ENCODE data around the gene BOD1L1. TPM values are rescaled to one million over a fixed set of nuclear protein-coding genes. Genes with fewer than 3 reads are reported as not detected.

BOD1L1 gene
- polyA plus RNA-seq, 1 donor from 2014 or later: 43.3 TPM

DNA sequence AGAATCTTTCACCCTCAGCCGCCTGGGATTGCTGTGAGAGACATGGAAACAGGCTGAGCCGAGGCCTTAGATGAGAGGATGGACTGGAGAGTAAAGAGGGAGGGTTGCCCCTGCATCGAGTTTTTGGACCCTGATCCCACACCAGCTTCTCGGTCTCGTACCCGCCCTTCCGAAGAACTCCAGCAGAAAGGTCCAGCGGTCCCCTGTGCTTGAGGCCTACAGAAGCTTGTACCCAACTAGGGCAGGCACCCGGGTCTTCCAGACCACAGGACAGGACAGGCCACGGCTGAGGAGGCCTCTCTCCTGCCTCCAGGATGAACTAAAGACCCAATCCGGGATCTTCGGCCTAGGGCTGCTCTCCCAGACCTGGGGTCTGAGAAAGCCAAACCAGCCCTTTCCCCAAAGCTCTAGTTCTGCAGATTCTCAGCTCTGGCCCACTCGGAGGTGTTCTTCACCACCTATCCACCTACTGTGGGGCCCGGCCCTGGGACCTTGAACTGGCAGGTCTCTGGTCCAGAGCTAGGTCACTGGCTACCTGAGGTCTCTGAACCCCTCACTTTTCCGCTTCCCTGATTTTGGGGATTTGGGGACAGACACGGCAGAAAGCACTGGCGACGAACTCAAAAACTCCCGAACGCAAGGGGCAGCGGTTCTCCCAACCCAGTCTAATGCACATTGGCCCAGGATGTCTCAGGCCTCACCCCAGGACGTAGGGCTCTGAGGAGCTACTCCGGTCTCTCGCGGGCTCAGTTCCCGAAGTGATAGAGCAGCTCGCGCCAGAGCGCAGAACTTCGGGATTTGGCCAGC is 84.3 kb downstream of the BOD1L1 start:
- TF ChIP-seq, protein P1, sequence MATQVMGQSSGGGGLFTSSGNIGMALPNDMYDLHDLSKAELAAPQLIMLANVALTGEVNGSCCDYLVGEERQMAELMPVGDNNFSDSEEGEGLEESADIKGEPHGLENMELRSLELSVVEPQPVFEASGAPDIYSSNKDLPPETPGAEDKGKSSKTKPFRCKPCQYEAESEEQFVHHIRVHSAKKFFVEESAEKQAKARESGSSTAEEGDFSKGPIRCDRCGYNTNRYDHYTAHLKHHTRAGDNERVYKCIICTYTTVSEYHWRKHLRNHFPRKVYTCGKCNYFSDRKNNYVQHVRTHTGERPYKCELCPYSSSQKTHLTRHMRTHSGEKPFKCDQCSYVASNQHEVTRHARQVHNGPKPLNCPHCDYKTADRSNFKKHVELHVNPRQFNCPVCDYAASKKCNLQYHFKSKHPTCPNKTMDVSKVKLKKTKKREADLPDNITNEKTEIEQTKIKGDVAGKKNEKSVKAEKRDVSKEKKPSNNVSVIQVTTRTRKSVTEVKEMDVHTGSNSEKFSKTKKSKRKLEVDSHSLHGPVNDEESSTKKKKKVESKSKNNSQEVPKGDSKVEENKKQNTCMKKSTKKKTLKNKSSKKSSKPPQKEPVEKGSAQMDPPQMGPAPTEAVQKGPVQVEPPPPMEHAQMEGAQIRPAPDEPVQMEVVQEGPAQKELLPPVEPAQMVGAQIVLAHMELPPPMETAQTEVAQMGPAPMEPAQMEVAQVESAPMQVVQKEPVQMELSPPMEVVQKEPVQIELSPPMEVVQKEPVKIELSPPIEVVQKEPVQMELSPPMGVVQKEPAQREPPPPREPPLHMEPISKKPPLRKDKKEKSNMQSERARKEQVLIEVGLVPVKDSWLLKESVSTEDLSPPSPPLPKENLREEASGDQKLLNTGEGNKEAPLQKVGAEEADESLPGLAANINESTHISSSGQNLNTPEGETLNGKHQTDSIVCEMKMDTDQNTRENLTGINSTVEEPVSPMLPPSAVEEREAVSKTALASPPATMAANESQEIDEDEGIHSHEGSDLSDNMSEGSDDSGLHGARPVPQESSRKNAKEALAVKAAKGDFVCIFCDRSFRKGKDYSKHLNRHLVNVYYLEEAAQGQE (IDR thresholded peaks at IDR 0.05; ENCODE audit: borderline replicate concordance): no peak
- no peak for TF ChIP-seq POLR2AphosphoS5 (IDR thresholded peaks at IDR 0.05)
- TF ChIP-seq, protein P2, sequence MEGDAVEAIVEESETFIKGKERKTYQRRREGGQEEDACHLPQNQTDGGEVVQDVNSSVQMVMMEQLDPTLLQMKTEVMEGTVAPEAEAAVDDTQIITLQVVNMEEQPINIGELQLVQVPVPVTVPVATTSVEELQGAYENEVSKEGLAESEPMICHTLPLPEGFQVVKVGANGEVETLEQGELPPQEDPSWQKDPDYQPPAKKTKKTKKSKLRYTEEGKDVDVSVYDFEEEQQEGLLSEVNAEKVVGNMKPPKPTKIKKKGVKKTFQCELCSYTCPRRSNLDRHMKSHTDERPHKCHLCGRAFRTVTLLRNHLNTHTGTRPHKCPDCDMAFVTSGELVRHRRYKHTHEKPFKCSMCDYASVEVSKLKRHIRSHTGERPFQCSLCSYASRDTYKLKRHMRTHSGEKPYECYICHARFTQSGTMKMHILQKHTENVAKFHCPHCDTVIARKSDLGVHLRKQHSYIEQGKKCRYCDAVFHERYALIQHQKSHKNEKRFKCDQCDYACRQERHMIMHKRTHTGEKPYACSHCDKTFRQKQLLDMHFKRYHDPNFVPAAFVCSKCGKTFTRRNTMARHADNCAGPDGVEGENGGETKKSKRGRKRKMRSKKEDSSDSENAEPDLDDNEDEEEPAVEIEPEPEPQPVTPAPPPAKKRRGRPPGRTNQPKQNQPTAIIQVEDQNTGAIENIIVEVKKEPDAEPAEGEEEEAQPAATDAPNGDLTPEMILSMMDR (IDR thresholded peaks at IDR 0.05; ENCODE audit: poor library complexity, severe bottlenecking): no peak
- TF ChIP-seq EP300 (conservative IDR thresholded peaks at IDR 0.05; ENCODE audit: poor library complexity, severe bottlenecking): no peak
- TF ChIP-seq MXI1 (conservative IDR thresholded peaks at IDR 0.05; ENCODE audit: poor library complexity, severe bottlenecking): no peak
- no peak for TF ChIP-seq RAD21 (conservative IDR thresholded peaks at IDR 0.05)
- no peak for TF ChIP-seq TAF1 (IDR thresholded peaks at IDR 0.05; ENCODE audit: low read depth)
- no peak for TF ChIP-seq EZH2 (IDR thresholded peaks at IDR 0.05; ENCODE audit: borderline replicate concordance, insufficient read depth, low read length, poor library complexity, severe bottlenecking)
- TF ChIP-seq SMC3 (conservative IDR thresholded peaks at IDR 0.05; ENCODE audit: poor library complexity): no peak
- H3K9ac ChIP-seq (ENCODE audit: low read length): no peak overlapping the region
- H3K27ac ChIP-seq (ENCODE audit: low read length): no peak overlapping the region
- no peaks in the 10 kb centered on the region for H3K9me2 ChIP-seq (ENCODE audit: insufficient read depth, low read length)
- peak overlapping the region; percentile 58 for H3K4me3 ChIP-seq (ENCODE audit: low read length)
- no peaks in the 10 kb centered on the region for H3K36me3 ChIP-seq (ENCODE audit: insufficient read depth, low read length)
- peaks cover 100% of the 10 kb centered on the region for H3K27me3 ChIP-seq (ENCODE audit: insufficient read depth, low read depth, low read length)
- no peak overlapping the region for H3K4me2 ChIP-seq (ENCODE audit: low read length)
- H3F3A ChIP-seq (ENCODE audit: insufficient read depth, low read length, poor library complexity, severe bottlenecking): no peaks in the 10 kb centered on the region
- H3K9me3 ChIP-seq (ENCODE audit: low read length): peaks cover 4% of the 10 kb centered on the region
- no peaks in the 10 kb centered on the region for H3K79me2 ChIP-seq (replicated peaks; ENCODE audit: insufficient read depth, low read length)
- H2AFZ ChIP-seq (ENCODE audit: low read depth, low read length): no peak overlapping the region
- H4K20me1 ChIP-seq (ENCODE audit: insufficient read depth): no peaks in the 10 kb centered on the region

DNA sequence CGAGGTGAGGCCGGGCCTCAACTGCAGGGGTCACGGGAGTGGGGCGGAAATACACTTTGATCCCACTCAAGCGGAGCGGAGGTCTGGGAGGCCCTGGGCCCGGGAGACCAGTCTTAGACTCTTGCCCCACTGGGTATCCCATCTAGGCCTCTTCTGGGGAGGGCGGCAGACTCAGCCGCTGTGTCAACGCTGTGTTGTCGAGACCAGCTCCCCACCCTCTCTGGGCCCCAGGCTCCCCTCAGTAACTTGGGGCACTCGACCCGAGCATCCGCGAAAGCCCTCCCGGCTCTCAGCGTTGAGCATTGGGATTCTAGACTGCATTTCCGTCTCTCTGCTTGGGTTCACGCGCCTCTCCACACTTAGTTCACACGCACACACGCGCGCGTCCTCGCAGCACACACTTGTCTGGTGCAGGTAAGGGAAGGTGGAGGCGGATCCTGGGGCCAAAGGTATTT is 84.9 kb downstream of the BOD1L1 start:
- peak overlapping the region; percentile 64 for H3K4me3 ChIP-seq (ENCODE audit: low read length)
- H4K20me1 ChIP-seq (ENCODE audit: insufficient read depth): no peaks in the 10 kb centered on the region
- TF ChIP-seq RAD21 (conservative IDR thresholded peaks at IDR 0.05) (no peak), POLR2AphosphoS5 (IDR thresholded peaks at IDR 0.05) (no peak), EZH2 (IDR thresholded peaks at IDR 0.05; ENCODE audit: borderline replicate concordance, insufficient read depth, low read length, poor library complexity, severe bottlenecking) (no peak), TAF1 (IDR thresholded peaks at IDR 0.05; ENCODE audit: low read depth) (no peak), MXI1 (conservative IDR thresholded peaks at IDR 0.05; ENCODE audit: poor library complexity, severe bottlenecking) (peak; percentile 3)
- peaks cover 100% of the 10 kb centered on the region for H3K27me3 ChIP-seq (ENCODE audit: insufficient read depth, low read depth, low read length)
- no peaks in the 10 kb centered on the region for H3K36me3 ChIP-seq (ENCODE audit: insufficient read depth, low read length)
- no peaks in the 10 kb centered on the region for H3F3A ChIP-seq (ENCODE audit: insufficient read depth, low read length, poor library complexity, severe bottlenecking)
- H3K9ac ChIP-seq (ENCODE audit: low read length): no peak overlapping the region
- H2AFZ ChIP-seq (ENCODE audit: low read depth, low read length): no peak overlapping the region
- no peak overlapping the region for H3K4me2 ChIP-seq (ENCODE audit: low read length)
- no peak overlapping the region for H3K27ac ChIP-seq (ENCODE audit: low read length)
- peaks cover 8% of the 10 kb centered on the region for H3K9me3 ChIP-seq (ENCODE audit: low read length)
- H3K79me2 ChIP-seq (replicated peaks; ENCODE audit: insufficient read depth, low read length): no peaks in the 10 kb centered on the region
- H3K9me2 ChIP-seq (ENCODE audit: insufficient read depth, low read length): no peaks in the 10 kb centered on the region

Measured in neural cell (in vitro differentiated cells).